K562 (cell line): ENCODE measurements around the gene SDE2. TPM values are rescaled to one million over a fixed set of nuclear protein-coding genes. Genes with fewer than 3 reads are reported as not detected.

Experiments used
- BCLAF1 ChIP-seq, 2 experiments: fragments of 450-650 bp in 1 of 2; IDR thresholded peaks; 2 replicates each; pipeline ENCODE4 v1.6.1; 2011 to 2017; ENCODE audit warnings: low read depth in 2 of 2, antibody characterized with exemption in 1 of 2, borderline replicate concordance in 1 of 2, low read length in 1 of 2, mild to moderate bottlenecking in 1 of 2, mixed read lengths in 1 of 2; ENCODE audit not compliant: control insufficient read depth in 1 of 2
- ELF1 ChIP-seq: fragments of 200-800 bp; sonication (Bioruptor generic); IDR thresholded peaks from 2 replicates; pipeline ENCODE4 v1.6.1; 2016; ENCODE audit warnings: missing genetic modification characterization, missing compliant biosample characterization
- ID3 ChIP-seq, 2 experiments: fragments of 250-450 bp in 1 of 2; fragments of 450-650 bp in 1 of 2; sonication (Bioruptor Pico) in 1 of 2; IDR thresholded peaks; 2 replicates each; pipeline versions ENCODE4 v1.6.1 to v1.8.0; 2016 to 2021; ENCODE audit warnings: mild to moderate bottlenecking in 2 of 2, moderate library complexity in 2 of 2, missing compliant biosample characterization in 1 of 2, missing genetic modification characterization in 1 of 2
- MXD1 ChIP-seq: fragments of 250-450 bp; sonication (Bioruptor Pico); IDR thresholded peaks from 2 replicates; pipeline ENCODE4 v1.8.0; 2021; ENCODE audit warnings: borderline replicate concordance, mild to moderate bottlenecking, moderate library complexity; ENCODE audit not compliant: poor library complexity, severe bottlenecking
- NR2F6 ChIP-seq: fragments of 450-650 bp; formaldehyde crosslinking; IDR thresholded peaks from 2 replicates; pipeline ENCODE4 v1.4.0; 2020; ENCODE audit warnings: mild to moderate bottlenecking
- RBM17 ChIP-seq: fragments of 200-400 bp; formaldehyde crosslinking; IDR thresholded peaks from 2 replicates; pipeline ENCODE4 v1.6.1; 2017; ENCODE audit warnings: low read depth, mild to moderate bottlenecking, low read length, borderline replicate concordance
- THAP7 ChIP-seq: fragments of 250-450 bp; sonication (Bioruptor Pico); IDR thresholded peaks from 2 replicates; pipeline ENCODE4 v1.5.0; 2021
- ZNF282 ChIP-seq: sonication (generic); formaldehyde crosslinking; IDR thresholded peaks from 2 replicates; pipeline ENCODE4 v1.8.1; 2023; ENCODE audit warnings: missing genetic modification reagents
- ZNF75A ChIP-seq: fragments of 450-650 bp; formaldehyde crosslinking; IDR thresholded peaks from 2 replicates; pipeline ENCODE4 v1.4.0; 2020; ENCODE audit warnings: mild to moderate bottlenecking
- ZNF766 ChIP-seq: fragments of 200-800 bp; sonication (Bioruptor generic); conservative IDR thresholded peaks from 2 replicates; pipeline ENCODE4 v1.6.1; 2016; ENCODE audit warnings: missing genetic modification characterization, missing compliant biosample characterization
- ZZZ3 ChIP-seq: fragments of 450-650 bp; IDR thresholded peaks from 2 replicates; pipeline ENCODE4 v1.6.1; 2016; ENCODE audit warnings: antibody characterized with exemption, mild to moderate bottlenecking, moderate library complexity
- polyA plus RNA-seq, 8 experiments: library from polyadenylated mRNA; depleted of rRNA in 4 of 8; stranded (reverse) in 5 of 8; unstranded in 3 of 8; fragments of >200 nt; fragmentation: Nextera tagmentation in 2 of 8; fragmentation: Illumina TruSeq in 1 of 8; extraction: Ambion mirVana in 2 of 8; extraction: Trizol in 1 of 8; gene quantifications; 2 replicates each; pipeline versions ENCODE4 v1.2.1 to v1.2.3, GENCODE V29; 2011 to 2014; ENCODE audit warnings: inconsistent platforms in 1 of 8, missing spikeins in 1 of 8
- total RNA-seq, 7 experiments: library from RNA; depleted of rRNA in 6 of 7; stranded (reverse); fragments of >200 nt in 6 of 7; fragmentation: Illumina TruSeq in 2 of 7; extraction: Trizol in 2 of 7; gene quantifications; 2 replicates each; pipeline versions ENCODE4 v1.2.1 to v1.2.3, GENCODE V29; 2011 to 2021; ENCODE audit warnings: low replicate concordance in 1 of 7

SDE2 gene
- total and polyA plus RNA-seq, 9 of the 15 experiments (the other 6 are each of a cell fraction or from before 2014, with no cell fraction given) = 14.3 to 62.3 (median 46.0) TPM

GRCh38 chr1:226009650-226010044 lies 10.5 kb upstream of the SDE2 start (continued):
- TF ChIP-seq MXD1 (CRISPR knock-in tag) (no peak), ZNF282 (CRISPR knock-in tag) (no peak), ZZZ3 (no peak), ID3 (CRISPR knock-in tag; IDR thresholded peaks at IDR 0.05) (no peak), ID3 (tag; IDR thresholded peaks at IDR 0.05) (0 out of 2 replicates have a peak, but pooled peaks have one; percentile 9), BCLAF1 (IDR thresholded peaks at IDR 0.05; ENCODE audit: borderline replicate concordance in 1 of 2, control insufficient read depth in 1 of 2, low read depth in 2 of 2, low read length in 1 of 2) (0 out of 4 replicates have a peak, but pooled peaks of 1 of the 2 experiments have one; percentile 53), ELF1 (tag) (no peak), RBM17 (no peak), THAP7 (CRISPR knock-in tag) (no peak), ZNF766 (no peak), ZNF75A (CRISPR knock-in tag) (no peak), NR2F6 (CRISPR knock-in tag) (no peak)
